Renal pelvis (tissue), 3 donors: ENCODE measurements around the gene LRFN3. TPM values are rescaled to one million over a fixed set of nuclear protein-coding genes. Genes with fewer than 3 reads are reported as not detected.

Source experiments
- polyA plus RNA-seq, 3 donors: library from polyadenylated mRNA; unstranded; fragments of 120-200 nt; gene quantifications; one replicate each; pipeline ENCODE4 v1.2.1, GENCODE V29; 2013; ENCODE audit not compliant: insufficient read length in 3 of 3

The LRFN3 gene
- polyA plus RNA-seq, 3 donors, result 11.8 to 16.7 (median 13.6) TPM

Other genes with a start within 250 kb of the LRFN3 start
- under 1 TPM; 0.21 to 0.62 (median 0.30) TPM for gene ZBTB32, start 231.8 kb upstream of the LRFN3 start, polyA plus RNA-seq
- 10 to 100 TPM; 37.4 to 41.5 (median 37.7) TPM for gene KMT2B, start 218.4 kb upstream of the LRFN3 start, polyA plus RNA-seq
- gene IGFLR1, start 193.9 kb upstream of the LRFN3 start, polyA plus RNA-seq, result 1 to 10 TPM; 2.1 to 3.9 (median 3.8) TPM
- gene U2AF1L4, start 191.0 kb upstream of the LRFN3 start, polyA plus RNA-seq, result 10 to 100 TPM; 18.0 to 21.7 (median 19.3) TPM
- 10 to 100 TPM; 61.5 to 77.1 (median 68.9) TPM for gene PSENEN, start 190.7 kb upstream of the LRFN3 start, polyA plus RNA-seq
- 10 to 100 TPM; 13.1 to 14.0 (median 13.8) TPM for gene LIN37, start 187.8 kb upstream of the LRFN3 start, polyA plus RNA-seq
- gene HSPB6, start 179.3 kb upstream of the LRFN3 start, polyA plus RNA-seq, result 10 to 100 TPM; 20.5 to 34.1 (median 23.3) TPM
- gene PROSER3, start 178.2 kb upstream of the LRFN3 start, polyA plus RNA-seq, result 10 to 100 TPM; 15.6 to 26.2 (median 26.0) TPM
- gene ARHGAP33, start 160.8 kb upstream of the LRFN3 start, polyA plus RNA-seq, result 10 to 100 TPM; 26.4 to 38.7 (median 32.1) TPM
- gene PRODH2, start 123.5 kb upstream of the LRFN3 start, polyA plus RNA-seq, result 10 to 100 TPM; 41.4 to 52.5 (median 49.5) TPM
- 100 to 1,000 TPM; 145 to 223 (median 223) TPM for gene NPHS1, start 83.9 kb upstream of the LRFN3 start, polyA plus RNA-seq
- 10 to 100 TPM; 12.3 to 13.0 (median 12.7) TPM for gene KIRREL2, start 79.5 kb upstream of the LRFN3 start, polyA plus RNA-seq
- gene APLP1, start 67.8 kb upstream of the LRFN3 start, polyA plus RNA-seq, result 10 to 100 TPM; 26.6 to 29.2 (median 29.1) TPM
- 1 to 10 TPM; 2.9 to 4.5 (median 4.0) TPM for gene NFKBID, start 35.8 kb upstream of the LRFN3 start, polyA plus RNA-seq
- 1 to 10 TPM; 2.5 to 5.2 (median 3.3) TPM for gene HCST, start 33.8 kb upstream of the LRFN3 start, polyA plus RNA-seq
- 10 to 100 TPM in 1 of 3 donors, 1 to 10 TPM in 2; 9.5 to 14.6 (median 9.7) TPM for gene TYROBP, start 28.1 kb upstream of the LRFN3 start, polyA plus RNA-seq
- 10 to 100 TPM; 15.5 to 18.8 (median 17.4) TPM for gene SDHAF1, start 58.8 kb downstream of the LRFN3 start, polyA plus RNA-seq
- 10 to 100 TPM; 13.2 to 17.5 (median 15.5) TPM for gene SYNE4, start 72.4 kb downstream of the LRFN3 start, polyA plus RNA-seq
- 10 to 100 TPM; 17.6 to 19.3 (median 18.8) TPM for gene ALKBH6, start 77.8 kb downstream of the LRFN3 start, polyA plus RNA-seq
- 10 to 100 TPM; 51.3 to 60.9 (median 53.5) TPM for gene CLIP3, start 96.5 kb downstream of the LRFN3 start, polyA plus RNA-seq
- 10 to 100 TPM; 14.0 to 16.5 (median 15.6) TPM for gene THAP8, start 117.9 kb downstream of the LRFN3 start, polyA plus RNA-seq
- gene WDR62, start 118.5 kb downstream of the LRFN3 start, polyA plus RNA-seq, result 1 to 10 TPM; 4.9 to 6.8 (median 5.4) TPM
- gene OVOL3, start 174.8 kb downstream of the LRFN3 start, polyA plus RNA-seq, result under 1 TPM in 1 of 3 donors, not detected in 2; 0.26 TPM
- gene POLR2I, start 178.5 kb downstream of the LRFN3 start, polyA plus RNA-seq, result 10 to 100 TPM; 53.4 to 61.7 (median 55.5) TPM
- 100 to 1,000 TPM; 110 to 149 (median 133) TPM for gene TBCB, start 179.1 kb downstream of the LRFN3 start, polyA plus RNA-seq
- 100 to 1,000 TPM; 562 to 644 (median 592) TPM for gene CAPNS1, start 203.7 kb downstream of the LRFN3 start, polyA plus RNA-seq
- gene COX7A1, start 216.1 kb downstream of the LRFN3 start, polyA plus RNA-seq, result 10 to 100 TPM; 21.8 to 34.1 (median 24.4) TPM